ENCODE measurements around the gene HDAC6.

DNA sequence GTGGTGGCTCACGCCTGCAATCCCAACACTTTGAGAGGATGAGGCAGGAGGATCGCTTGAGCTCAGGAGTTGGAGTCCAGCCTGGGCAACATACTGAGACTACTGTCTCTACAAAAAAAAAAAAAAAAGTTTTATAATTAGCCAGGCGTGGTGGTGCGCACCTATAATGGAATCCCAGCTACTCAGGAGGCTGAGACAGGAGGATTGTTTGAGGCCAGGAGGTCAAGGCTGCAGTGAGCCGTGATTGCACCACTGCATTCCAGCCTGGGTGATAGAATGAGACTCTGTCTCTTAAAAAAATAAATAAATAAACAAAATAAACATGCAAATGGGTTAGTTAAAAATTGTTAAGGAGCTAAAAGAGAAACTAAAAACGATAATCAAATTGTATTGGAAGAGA is 32.6 kb upstream of the HDAC6 start:
- no peak for TF ChIP-seq POLR2A (IDR thresholded peaks at IDR 0.05)
- TF ChIP-seq, protein P1, sequence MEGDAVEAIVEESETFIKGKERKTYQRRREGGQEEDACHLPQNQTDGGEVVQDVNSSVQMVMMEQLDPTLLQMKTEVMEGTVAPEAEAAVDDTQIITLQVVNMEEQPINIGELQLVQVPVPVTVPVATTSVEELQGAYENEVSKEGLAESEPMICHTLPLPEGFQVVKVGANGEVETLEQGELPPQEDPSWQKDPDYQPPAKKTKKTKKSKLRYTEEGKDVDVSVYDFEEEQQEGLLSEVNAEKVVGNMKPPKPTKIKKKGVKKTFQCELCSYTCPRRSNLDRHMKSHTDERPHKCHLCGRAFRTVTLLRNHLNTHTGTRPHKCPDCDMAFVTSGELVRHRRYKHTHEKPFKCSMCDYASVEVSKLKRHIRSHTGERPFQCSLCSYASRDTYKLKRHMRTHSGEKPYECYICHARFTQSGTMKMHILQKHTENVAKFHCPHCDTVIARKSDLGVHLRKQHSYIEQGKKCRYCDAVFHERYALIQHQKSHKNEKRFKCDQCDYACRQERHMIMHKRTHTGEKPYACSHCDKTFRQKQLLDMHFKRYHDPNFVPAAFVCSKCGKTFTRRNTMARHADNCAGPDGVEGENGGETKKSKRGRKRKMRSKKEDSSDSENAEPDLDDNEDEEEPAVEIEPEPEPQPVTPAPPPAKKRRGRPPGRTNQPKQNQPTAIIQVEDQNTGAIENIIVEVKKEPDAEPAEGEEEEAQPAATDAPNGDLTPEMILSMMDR (IDR thresholded peaks at IDR 0.05), result no peak
